AG20443 (cell line): ENCODE results near the gene SOWAHC.
A peak's percentile ranks its signal among the peaks of the same experiment; 100 is the strongest.
"Not testable (repeated sequence)": the region's sequence is repeated elsewhere in the genome, so short reads cannot be mapped to it uniquely, and the experiment has no call there.

Experiments used
- DNase-seq: peaks from one replicate; pipeline ENCODE4 v3.0.0; 2012; ENCODE audit warnings: low spot score, mixed read lengths

SOWAHC gene

DNA sequence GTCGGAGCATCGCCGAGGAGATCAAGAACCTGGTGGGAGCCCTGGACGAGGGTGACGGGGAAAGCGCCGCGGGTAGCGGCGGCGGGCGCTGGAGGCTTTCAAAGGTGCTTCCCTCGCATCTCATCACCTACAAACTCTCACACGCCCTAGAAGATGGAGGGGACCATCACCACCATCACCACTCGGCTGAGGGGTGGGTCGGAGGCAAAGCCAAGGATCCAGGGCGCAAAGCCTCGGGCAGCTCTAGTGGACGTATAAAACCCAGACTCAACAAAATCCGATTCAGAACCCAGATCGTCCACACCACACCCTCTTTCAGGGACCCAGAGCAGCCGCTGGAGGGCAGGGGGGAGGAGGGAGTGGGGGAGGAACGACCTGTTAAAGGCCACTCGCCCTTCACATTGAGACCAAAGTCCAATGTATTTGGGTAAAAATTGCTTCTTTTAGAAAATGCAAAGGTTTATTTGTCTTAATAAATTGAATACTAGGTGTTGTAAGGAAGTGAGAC, 1.5 kb downstream of the SOWAHC start:
- DNase-seq, result no peak

DNA sequence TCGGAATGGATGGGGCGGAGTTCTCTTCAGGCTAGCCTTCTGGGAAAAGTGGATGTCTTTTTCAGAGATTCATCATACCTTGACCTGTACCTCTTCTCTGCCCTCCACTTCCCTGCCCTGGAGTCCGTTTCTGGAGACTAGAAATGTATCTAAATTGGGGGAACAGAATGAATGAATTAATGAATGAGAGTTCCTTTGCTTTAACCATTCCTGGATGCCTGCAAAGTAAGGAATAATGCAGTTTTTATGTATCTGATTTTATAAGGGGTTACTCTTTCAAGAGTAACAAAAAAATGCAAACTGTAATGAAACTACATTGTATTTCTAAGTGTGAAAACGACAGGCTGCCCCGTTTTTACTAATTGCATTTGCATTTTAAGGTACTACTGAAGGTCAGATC, 2.0 kb downstream of the SOWAHC start:
- no peak for DNase-seq

DNA sequence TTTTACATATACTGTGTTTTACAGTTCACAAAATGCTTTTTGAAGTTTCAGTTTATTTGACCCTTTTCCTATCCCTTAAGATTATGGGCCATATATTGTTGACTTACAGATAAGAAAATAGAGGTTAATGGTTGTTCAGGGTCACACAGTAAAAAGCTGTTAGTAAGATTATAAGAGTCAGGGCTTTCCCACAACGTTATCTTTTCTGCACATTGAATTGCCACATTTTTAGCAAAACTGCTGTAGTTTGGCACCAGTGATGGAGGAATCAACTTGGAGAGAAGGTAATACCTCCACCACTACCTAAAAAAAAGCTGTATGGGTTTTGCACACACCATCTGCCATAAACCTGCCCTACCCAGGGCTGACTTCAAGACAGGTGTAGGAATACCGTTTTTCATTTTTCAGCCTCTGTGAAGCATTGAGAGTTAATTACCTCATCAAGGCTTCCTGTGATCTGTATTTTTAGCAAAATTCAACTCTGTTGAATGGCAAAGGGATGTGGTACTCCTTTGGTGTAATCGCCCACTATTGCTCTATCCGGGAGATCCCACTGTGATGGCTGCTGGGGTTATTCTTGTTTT, 5.0 kb downstream of the SOWAHC start:
- DNase-seq, result no peak

DNA sequence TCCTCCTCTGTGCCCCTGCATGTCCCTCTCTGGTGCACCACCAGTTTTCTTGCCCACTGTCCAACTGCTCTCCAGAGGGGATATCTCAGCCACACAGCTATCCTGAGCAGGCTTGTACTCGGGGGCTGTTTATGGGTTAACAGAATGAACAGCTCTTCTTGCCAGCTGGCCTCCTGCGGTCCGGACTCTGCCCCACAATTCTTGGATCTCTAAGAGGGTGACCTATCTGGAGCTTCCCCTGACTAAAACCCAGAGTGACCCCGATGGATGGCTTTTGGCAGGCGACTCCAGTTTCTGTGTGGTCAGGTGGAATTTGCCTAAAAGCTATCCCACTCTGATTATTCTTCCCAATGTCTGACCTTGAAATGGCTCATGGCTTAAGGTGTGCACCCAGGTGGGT, 9.1 kb downstream of the SOWAHC start:
- no peak for DNase-seq

DNA sequence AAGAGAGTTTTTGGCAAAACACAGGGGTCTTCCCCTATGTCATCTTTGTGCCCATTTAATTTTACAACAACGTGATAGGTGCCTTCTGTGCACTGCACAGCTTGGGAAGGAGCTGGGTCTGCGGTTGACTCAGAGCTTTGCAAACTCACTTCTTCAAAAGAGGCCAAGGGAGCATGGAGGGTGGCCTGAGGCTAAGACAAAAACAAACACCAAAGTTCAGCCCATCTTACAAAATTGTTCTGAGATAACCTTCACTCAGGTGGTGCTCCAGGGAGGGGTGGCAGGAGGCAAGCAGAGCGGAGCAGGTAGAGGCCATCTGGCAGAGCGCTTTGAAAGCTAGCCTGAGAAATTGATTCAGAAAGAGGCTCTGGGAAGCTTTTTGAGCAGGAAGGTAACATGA, 9.8 kb downstream of the SOWAHC start:
- DNase-seq, result no peak

DNA sequence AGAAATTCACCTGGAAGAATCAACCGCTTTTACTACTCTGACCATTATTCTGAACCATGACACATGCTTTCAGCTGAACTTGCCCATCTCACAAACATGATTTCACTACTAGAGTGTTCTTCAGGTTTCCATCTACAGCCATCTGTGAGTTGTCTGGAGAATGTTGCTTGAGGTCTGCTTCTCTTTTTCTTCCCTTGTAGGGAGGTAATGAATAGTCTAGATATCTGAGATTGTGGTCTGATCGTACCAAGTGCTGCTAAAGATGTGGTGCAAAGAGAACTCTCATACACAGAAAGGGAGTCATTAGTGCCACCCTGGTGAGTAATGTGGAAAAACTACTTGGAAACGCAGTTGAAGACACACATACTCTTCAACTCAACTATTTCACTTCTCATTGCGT, 10.2 kb downstream of the SOWAHC start:
- no peak for DNase-seq

DNA sequence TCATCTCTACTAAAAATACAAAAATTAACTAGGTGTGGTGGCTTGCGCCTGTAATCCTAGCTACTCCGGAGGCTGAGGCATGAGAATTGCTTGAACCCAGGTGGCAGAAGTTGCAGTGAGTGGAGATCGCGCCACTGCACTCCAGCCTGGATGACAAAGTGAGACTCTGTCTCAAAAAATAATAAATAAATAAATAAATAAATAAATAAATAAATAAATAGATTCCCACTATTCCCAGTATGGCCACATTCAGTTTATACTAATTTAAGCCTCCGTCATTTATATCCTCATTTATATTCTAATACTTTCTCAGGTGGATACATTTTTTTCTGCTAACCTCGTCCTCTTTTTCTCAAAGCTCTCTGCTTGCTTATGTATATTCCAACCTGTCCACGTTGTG, 14.2 kb downstream of the SOWAHC start:
- not testable (repeated sequence) for DNase-seq

DNA sequence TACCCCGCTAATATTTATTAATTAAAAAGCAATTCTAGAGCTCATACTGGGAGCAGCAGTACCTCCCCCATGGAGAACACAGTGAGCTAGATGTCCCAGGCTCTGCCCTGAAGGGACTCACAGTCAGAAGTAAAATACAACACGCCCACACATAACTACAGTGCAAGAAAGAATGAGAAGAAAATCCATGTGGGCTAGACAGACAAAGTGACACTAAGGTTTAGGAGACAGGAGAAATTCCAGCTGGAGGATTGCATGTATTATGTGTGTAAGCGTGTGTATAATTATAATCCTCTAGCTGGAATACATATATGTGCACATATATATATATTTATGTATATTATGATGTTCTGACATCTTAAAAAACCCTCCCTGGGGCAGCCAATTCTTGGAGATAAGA, 15.7 kb downstream of the SOWAHC start:
- DNase-seq, result no peak

DNA sequence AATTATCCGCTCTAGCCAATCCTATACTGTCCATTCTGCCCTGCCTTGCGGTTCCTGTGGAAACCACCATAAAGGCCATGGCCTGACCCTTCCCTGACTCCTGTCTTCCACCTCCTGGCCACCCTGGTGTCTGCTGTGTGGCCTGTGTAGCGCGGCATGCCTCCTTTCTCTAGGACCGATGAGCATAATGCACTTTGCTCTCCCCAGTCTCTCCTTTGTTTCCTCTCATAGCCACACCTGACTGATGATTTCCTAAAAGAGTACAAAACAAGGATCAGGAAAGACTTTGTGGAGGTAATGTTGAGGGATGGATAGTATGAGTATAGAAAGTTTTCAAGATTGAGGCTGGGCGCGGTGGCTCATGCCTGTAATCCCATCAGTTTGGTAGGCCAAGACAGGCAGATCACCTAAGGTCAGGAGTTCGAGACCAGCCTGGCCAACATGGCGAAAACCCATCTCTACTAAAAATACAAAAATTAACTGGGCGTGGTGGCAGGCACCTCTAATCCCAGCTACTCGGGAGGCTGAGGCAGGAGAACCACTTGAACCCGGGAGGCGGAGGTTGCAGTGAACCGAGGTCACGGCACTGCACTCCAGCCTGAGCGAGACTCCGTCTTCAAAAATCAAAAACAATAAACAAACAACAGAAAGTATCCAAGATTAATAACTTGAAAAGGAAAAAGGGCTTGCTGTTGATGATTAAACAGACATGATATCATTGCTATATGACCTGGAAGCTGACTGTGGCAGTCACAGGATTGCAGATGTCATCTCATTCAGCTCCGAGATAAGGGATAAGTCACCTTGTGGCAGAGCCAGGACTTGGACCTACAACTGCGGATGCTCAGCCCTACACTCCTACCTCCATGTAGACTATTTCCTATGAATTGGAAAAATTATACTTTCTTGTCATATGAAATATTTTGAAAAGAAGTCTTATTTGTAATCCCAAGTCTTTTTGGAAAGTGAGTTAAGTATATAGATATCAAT, 16.6 kb downstream of the SOWAHC start:
- DNase-seq, result no peak

DNA sequence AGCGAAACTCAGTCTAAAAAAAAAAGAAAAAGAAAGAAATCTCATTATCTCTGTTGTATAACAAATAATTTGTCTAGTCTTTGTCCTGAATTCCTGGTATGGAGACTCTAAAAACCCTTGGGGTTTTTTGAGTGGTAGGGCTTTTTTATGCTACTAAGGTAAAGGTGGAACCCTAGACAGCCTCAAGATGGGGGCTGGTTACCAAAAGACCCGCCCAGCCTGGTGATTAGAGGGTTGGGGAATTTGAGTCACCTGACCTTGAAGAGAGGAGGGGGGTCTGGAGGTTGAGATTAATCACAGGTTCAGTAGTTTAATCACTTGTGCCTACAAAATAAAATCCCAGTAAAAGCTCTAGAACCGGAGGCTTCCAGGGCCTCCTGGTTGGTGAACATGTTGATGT, 17.6 kb downstream of the SOWAHC start:
- no peak for DNase-seq

DNA sequence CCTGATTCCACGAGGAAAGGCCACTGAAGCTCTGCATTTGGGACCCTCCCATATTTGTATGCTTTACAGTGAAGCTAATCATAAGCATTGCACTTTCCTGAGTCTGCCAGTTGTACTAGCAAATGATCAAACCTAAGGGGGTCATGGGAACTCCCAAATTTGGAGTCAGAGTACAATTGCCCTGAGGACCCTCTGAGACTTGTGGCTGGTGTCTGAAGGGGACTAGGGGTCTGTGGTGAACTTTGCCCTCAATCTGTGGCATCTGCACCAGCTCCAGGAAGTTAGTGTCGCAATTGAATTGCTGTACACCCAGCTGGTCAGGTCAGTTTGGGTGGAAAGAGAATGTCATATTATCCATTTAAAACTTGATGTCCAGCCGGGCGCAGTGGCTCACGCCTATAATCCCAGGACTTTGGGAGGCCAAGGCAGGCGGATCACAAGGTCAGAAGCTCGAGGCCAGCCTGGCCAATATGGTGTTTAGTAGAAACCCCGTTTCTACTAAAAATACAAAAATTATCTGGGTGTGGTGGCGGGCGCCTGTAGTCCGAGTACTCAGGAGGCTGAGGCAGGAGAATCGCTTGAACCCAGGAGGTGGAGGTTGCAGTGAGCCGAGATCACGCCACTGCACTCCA, 18.1 kb downstream of the SOWAHC start:
- no peak for DNase-seq

DNA sequence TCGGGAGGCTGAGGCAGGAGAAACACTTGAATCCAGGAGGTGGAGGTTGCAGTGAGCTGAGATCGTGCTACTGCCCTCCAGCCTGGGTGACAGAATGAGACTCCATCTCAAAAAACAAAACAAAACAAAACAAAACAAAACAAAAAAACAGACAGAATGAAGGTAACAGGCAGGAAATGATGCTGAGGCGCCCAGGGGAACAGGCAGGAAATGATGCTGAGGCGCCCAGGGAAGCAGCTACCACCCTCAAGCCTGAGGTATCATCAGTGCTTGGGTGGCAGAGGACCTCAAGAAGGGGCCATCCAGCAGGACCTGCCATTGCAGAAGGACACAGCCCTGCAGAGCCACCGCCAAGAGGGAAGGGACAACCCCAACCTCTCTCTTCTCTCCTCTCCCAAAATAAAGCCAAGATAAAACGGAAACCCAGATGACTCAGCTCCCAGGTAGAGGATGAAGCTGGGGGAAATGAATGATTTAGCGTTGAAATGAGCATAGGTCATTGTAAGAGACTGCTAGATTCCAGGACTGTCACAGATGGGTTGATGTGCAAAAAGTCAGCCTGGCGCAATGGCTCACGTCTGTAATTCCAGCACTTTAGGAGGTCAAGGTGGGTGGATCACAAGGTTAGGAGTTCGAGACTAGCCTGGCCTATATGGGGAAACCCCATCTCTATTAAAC, 19.3 kb downstream of the SOWAHC start:
- DNase-seq, result no peak

DNA sequence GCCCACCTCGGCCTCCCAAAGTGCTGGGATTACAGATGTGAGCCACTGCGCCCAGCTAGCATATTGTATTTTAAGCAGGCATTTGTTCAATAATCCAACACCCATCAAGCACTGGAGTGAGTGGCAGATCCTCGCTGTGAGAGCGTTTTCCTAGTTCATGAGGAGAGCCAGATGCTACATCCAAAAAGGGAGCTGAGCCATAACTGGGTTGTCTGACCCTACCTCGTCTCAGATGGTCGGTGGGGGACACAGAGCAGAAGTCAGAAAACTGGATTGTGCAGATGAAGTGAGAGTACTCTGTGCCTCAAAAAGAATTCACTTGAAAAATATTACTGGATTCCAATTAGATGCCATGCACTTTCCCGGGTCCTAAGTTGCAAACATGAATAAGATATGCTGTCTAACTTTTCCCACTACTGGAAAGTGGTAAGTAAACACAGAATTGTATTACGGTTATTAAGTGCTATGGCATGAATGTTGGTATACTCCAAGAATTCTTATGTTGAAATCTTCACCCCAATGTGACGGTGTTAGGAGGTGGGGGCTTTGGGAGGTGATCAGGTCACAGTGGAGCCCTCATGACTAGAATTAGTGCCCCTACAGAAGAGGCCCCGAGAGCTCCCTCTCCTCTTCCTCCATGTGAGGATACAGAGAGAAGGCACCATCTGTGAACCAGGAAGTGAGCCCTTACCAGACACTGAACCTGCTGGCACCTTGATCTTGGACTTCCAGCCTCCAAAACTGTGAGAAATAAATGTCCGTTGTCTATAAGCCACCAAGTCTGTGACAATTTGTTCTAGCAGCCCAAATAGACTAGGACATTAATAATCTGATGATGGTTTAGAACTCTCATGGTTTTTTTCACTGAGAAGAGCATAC, 21.5 kb downstream of the SOWAHC start:
- DNase-seq, result no peak

DNA sequence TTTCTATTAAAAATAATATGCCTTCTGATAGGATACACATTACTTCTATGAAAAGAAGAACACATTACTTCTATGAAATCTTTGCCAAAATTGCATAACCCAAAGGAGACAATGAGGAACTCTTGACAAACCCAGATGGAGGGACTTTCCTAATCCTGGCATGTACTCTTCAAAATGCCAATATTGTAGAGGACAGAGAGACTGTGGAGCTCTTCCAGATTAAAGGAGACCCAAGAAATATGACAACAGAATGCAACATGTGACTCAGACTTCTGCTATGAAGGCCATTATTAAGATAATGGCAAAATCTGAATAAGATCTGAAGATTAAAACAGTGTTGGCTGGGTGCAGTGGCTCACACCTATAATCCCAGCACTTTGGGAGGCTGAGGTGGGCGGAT, 22.2 kb downstream of the SOWAHC start:
- peak; percentile 27 for DNase-seq

DNA sequence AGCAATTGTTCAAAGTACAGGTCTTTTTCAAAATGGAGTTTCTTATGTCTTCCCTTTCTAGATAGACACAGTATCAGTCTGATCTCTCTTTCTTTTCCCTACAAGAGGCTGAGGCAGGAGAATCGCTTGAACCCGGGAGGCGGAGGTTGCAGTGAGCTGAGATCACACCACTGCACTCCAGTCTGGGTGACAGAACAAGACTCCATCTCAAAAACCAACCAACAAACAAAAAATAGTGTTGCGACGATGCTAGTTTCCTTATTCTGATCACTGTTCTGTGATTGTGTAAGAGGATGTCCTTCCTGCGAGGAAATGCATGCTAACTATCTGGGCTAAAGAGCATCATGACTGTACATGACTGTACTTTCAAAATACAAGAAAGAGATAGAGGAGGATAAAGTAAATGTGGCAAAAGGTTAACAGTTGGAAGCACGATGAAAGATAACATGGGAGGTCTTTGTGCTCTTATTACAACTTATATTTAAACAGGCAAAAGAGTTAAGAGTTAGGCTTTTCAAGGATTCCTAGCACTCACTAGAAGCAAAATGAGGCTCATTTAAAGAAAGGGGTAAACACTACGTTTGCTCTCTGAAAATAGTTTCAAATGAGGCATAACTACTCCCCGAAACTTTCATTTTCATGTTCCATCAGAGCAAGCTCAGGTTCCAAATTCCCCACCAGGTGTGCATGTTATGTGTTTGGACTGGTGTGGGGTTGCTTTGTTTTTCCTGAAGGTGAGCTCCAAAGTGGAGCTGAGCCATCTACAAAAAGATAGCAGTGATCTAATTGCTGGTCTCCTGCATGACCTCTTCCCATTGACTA, 23.8 kb downstream of the SOWAHC start:
- no peak for DNase-seq

DNA sequence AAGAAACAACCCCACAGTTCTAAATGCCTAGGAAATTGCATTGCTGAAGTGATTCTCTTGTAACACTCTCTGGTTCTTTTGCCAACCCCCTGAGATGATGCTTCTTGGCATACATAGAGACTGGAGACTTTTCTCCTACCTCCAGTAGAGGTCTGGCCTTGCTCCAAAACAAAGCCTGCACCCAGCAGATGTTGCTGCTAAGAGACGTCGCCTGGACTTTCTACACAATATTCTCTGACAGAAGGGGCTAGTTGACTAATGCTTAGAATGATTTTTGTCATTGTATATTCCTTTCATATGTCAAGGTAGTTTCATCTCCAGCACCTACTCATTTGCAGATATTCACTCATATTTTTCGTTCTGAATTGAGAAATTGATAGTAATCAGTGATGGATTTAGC, 24.6 kb downstream of the SOWAHC start:
- no peak for DNase-seq

DNA sequence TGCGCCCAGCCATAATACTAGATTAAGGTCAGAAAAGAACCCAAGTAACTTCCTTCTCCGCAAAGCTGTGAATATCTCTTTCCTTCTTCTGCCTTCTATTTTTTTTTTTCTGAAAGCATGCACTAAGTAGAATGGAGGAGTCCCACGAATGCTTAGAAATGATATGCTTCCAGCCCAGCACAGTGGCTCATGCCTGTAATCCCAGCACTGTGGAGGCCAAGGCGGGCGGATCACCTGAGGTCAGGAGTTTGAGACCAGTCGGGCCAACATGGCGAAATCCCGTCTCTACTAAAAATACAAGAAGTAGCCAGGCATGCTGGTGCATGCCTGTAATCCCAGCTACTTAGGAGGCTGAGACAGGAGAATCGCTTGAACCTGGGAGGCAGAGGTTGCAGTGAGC, 25.8 kb downstream of the SOWAHC start:
- DNase-seq, result not testable (repeated sequence)

DNA sequence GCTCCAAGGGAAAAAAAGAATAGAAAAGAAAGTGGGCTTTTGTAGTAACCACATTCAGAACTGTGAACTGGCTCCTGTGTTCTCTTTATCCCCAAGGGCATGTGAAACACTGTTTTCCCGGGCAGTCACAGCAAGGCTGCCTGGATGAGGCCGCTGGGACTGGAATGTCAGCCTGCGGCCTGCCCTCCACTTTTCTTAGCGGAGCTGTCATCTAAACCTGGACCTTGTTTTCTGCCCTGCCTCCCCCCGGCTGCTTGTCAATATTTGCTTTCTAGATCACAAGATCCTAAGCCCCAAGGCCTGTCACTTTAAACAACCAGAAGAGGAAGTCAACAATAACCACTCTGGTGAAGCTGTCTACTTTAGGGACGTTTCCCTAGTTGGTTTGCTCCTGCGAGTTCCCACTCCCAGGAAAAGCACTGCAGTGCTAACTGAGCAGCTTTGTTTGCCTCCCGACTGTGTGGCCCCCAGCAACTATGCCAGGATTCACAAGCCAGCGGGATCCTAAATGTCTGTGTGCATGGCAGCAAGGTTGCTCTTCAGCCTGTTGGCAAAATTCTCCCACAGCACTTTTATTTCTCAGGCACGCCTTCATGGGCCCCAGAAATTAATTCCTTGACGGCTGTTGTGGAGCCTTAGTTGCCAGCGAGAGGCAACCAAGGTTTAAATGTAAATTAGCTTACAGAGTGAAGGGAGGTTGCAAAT, 30.6 kb downstream of the SOWAHC start:
- DNase-seq, result peak; percentile 36

DNA sequence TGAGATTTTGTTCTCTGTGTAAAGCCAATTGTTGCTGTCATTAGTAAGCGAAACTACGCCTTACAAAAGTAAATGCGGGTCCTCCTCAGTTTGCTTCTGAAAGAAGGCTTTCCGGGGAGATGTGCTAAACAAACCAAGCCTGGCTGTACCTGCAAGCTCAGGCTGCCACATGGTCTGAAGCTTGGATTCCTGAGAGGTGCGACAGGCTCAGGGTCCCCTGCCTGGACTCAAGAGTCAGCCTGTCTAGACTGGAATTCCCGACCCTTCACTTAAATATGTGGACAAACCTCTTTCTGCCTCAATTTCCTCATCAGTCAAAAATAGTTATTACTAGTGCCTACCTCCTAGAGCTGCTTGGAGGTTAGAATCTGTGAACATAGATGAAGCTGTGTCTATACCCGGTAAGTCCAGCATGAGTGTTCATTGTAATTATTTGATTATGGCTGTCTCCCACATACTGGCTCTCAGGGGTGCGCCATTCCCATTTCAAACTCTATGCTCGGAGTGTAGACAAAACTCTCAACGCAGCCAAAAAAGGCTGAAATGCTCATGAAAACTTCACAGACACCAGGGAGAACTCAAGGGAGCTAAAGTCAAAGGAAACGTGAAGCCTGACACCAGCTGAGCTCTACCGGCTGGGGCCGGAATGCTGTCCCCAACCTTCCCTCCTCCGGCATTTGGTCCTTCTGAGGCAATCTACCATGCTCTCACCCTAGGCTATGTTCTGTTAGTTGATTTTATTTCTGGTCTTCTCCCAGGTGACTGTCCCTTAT, 31.4 kb downstream of the SOWAHC start:
- DNase-seq, result no peak
